HL-60/S4 treated with retinoic acid at 250 ng/mL for 4 days and 3 days (cell line): ENCODE results near the gene CFAP43.
"Not testable (repeated sequence)": the region's sequence is repeated elsewhere in the genome, so short reads cannot be mapped to it uniquely, and the experiment has no call there.

Source experiments
- in situ Hi-C: fragments of 300-500 bp; cut with MboI; formaldehyde crosslinking; loops from 2 replicates; pipeline ENCODE4 v1.7.0; 2022; ENCODE audit warnings: low sequenced_read_pairs

CFAP43 gene

GRCh38 chr10:104256335-104256961, 24.3 kb upstream of the CFAP43 start:
- in situ Hi-C loops: no loop called here

- in situ Hi-C loops: no loop called here
Observed at GRCh38 chr10:104255311-104255981, 23.3 kb upstream of the CFAP43 start.

GRCh38 chr10:104254493-104255310, 22.5 kb upstream of the CFAP43 start, which contains the start of gene GSTO1:
TSS of gene GSTO1 (plus strand) at chr10:104254892. CDS start at chr10:104254929, 37 bp downstream.
- in situ Hi-C loops: no loop called here

GRCh38 chr10:104253606-104254410, 21.6 kb upstream of the CFAP43 start:
- in situ Hi-C loops: no loop called here

GRCh38 chr10:104253106-104253505, 20.9 kb upstream of the CFAP43 start:
- in situ Hi-C loops: no loop called here

GRCh38 chr10:104252368-104252767, 20.2 kb upstream of the CFAP43 start:
- in situ Hi-C loops: no loop called here

GRCh38 chr10:104251443-104251842, 19.3 kb upstream of the CFAP43 start:
- in situ Hi-C loops: no loop called here

- in situ Hi-C loops: no loop called here
Observed at GRCh38 chr10:104250371-104250770, 18.2 kb upstream of the CFAP43 start.

GRCh38 chr10:104248931-104249330, 16.8 kb upstream of the CFAP43 start:
- in situ Hi-C loops: not testable (repeated sequence)

GRCh38 chr10:104247513-104248146, 15.5 kb upstream of the CFAP43 start:
- in situ Hi-C loops: no loop called here

- in situ Hi-C loops: no loop called here
Observed at GRCh38 chr10:104246976-104247375, 14.8 kb upstream of the CFAP43 start.

GRCh38 chr10:104245066-104245632, 13.0 kb upstream of the CFAP43 start:
- in situ Hi-C loops: no loop called here

GRCh38 chr10:104243512-104243911, 11.3 kb upstream of the CFAP43 start:
- in situ Hi-C loops: no loop called here

- in situ Hi-C loops: not testable (repeated sequence)
Observed at GRCh38 chr10:104243009-104243408, 10.8 kb upstream of the CFAP43 start.

- in situ Hi-C loops: no loop called here
Observed at GRCh38 chr10:104242545-104242944, 10.4 kb upstream of the CFAP43 start.

GRCh38 chr10:104240078-104240477, 7.9 kb upstream of the CFAP43 start:
- in situ Hi-C loops: no loop called here

- in situ Hi-C loops: no loop called here
Observed at GRCh38 chr10:104235801-104236200, 3.6 kb upstream of the CFAP43 start.

GRCh38 chr10:104234934-104235333, 2.8 kb upstream of the CFAP43 start:
- in situ Hi-C loops: no loop called here

- in situ Hi-C loops: no loop called here
Observed at GRCh38 chr10:104233817-104234216, 1.7 kb upstream of the CFAP43 start.

GRCh38 chr10:104232613-104233102, 494 bp upstream of the CFAP43 start:
- in situ Hi-C loops: no loop called here
